GM19328 (cell line): ENCODE results near the gene TMEM120B.
A peak's percentile ranks its signal among the peaks of the same experiment; 100 is the strongest.
"Not testable (repeated sequence)": the region's sequence is repeated elsewhere in the genome, so short reads cannot be mapped to it uniquely, and the experiment has no call there.

Experiments used
- ATAC-seq: cut with Tn5 transposase; IDR thresholded peaks from one replicate; pipeline ENCODE4 v1.9.1; 2021; ENCODE audit warnings: mild to moderate bottlenecking, moderate library complexity; ENCODE audit not compliant: unreplicated experiment

TMEM120B gene

GRCh38 chr12:121789800-121790728, 77.5 kb downstream of the TMEM120B start:
- ATAC-seq = peak; percentile 36

- ATAC-seq = not testable (repeated sequence)
Measured at GRCh38 chr12:121790785-121791184, 78.2 kb downstream of the TMEM120B start.

GRCh38 chr12:121791671-121792551, 79.4 kb downstream of the TMEM120B start:
- ATAC-seq = no peak

GRCh38 chr12:121792607-121793439, 80.3 kb downstream of the TMEM120B start:
- no peak for ATAC-seq

GRCh38 chr12:121793440-121793837, 80.9 kb downstream of the TMEM120B start, which contains the start of gene RHOF:
TSS of gene RHOF (minus strand) at chr12:121793688. CDS start at chr12:121793633, 55 bp downstream.
- ATAC-seq = peak; percentile 8

- ATAC-seq = peak; percentile 51
Measured at GRCh38 chr12:121793838-121794533, 81.4 kb downstream of the TMEM120B start.

GRCh38 chr12:121794534-121795033, 82.0 kb downstream of the TMEM120B start:
- peak; percentile 4 for ATAC-seq

- no peak for ATAC-seq
Measured at GRCh38 chr12:121795034-121795968, 82.7 kb downstream of the TMEM120B start.

- no peak for ATAC-seq
Measured at GRCh38 chr12:121796855-121797751, 84.6 kb downstream of the TMEM120B start.

GRCh38 chr12:121797937-121798786, 85.6 kb downstream of the TMEM120B start:
- no peak for ATAC-seq

- no peak for ATAC-seq
Measured at GRCh38 chr12:121798787-121799155, 86.2 kb downstream of the TMEM120B start.

GRCh38 chr12:121799156-121799841, 86.7 kb downstream of the TMEM120B start:
- no peak for ATAC-seq

- ATAC-seq = no peak
Measured at GRCh38 chr12:121799842-121800693, 87.5 kb downstream of the TMEM120B start.

- ATAC-seq = no peak
Measured at GRCh38 chr12:121800694-121801594, 88.4 kb downstream of the TMEM120B start.
